PC-9 (cell line): ENCODE results near the gene CFAP68. TPM values are rescaled to one million over a fixed set of nuclear protein-coding genes. Genes with fewer than 3 reads are reported as not detected.

Experiments used
- BruUV-seq: library from RNA; stranded (reverse); fragments of 400-500 nt; replicated peaks from 2 replicates; lab custom pipeline; 2021; lab: Mats Ljungman, UMichigan
- CTCF ChIA-PET: fragments of 300-600 bp; sonication (Branson Sonifier 250); formaldehyde crosslinking; loops from one replicate; lab custom pipeline; 2022; ENCODE audit warnings: antibody characterized with exemption; lab: Charles Lee
- POLR2A ChIA-PET: fragments of 300-600 bp; sonication (Branson Sonifier 250); formaldehyde crosslinking; loops from one replicate; lab custom pipeline; 2022; ENCODE audit warnings: antibody characterized with exemption; ENCODE audit not compliant: unreplicated experiment; lab: Charles Lee
- DNase-seq, 2 experiments: peaks; one replicate each; pipeline versions ENCODE4 v3.0.0 to v3.0.0-alpha.2; 2015 to 2022; ENCODE audit warnings: mixed read lengths in 1 of 2
- H2AFZ ChIP-seq: fragments of 200-600 bp; sonication (generic); 2 replicates; pipeline ENCODE4 v1.8.1; 2017; ENCODE audit warnings: antibody characterized with exemption
- H3F3A ChIP-seq: fragments of 200-600 bp; sonication (generic); 2 replicates; pipeline ENCODE4 v1.8.1; 2017; ENCODE audit warnings: antibody characterized with exemption, mild to moderate bottlenecking, low read depth; ENCODE audit not compliant: insufficient read depth
- H3K27ac ChIP-seq: fragments of 200-600 bp; sonication (generic); 2 replicates; pipeline ENCODE4 v1.6.1; 2016; ENCODE audit warnings: mixed run types
- H3K27me3 ChIP-seq: fragments of 200-600 bp; sonication (generic); 2 replicates; pipeline ENCODE4 v1.6.1; 2016; ENCODE audit warnings: low read depth, mixed run types; ENCODE audit not compliant: insufficient read depth
- H3K36me3 ChIP-seq: fragments of 200-600 bp; sonication (generic); 2 replicates; pipeline ENCODE4 v1.6.1; 2016; ENCODE audit warnings: low read depth, mixed run types
- H3K4me1 ChIP-seq: fragments of 200-600 bp; sonication (generic); replicated peaks from 2 replicates; pipeline ENCODE4 v1.6.1; 2016; ENCODE audit warnings: mixed run types; ENCODE audit not compliant: insufficient read depth
- H3K4me2 ChIP-seq: fragments of 200-600 bp; sonication (generic); 2 replicates; pipeline ENCODE4 v1.6.1; 2017; ENCODE audit warnings: mixed run types
- H3K4me3 ChIP-seq: fragments of 200-600 bp; sonication (generic); 2 replicates; pipeline ENCODE4 v1.6.1; 2016; ENCODE audit warnings: mixed run types
- H3K79me2 ChIP-seq: fragments of 200-600 bp; sonication (generic); 2 replicates; pipeline ENCODE4 v1.6.1; 2017; ENCODE audit warnings: low read depth, mixed run types
- H3K9me2 ChIP-seq: fragments of 200-600 bp; sonication (generic); 2 replicates; pipeline ENCODE4 v1.8.1; 2017; ENCODE audit warnings: mild to moderate bottlenecking; ENCODE audit not compliant: insufficient read depth
- H3K9me3 ChIP-seq: fragments of 200-600 bp; sonication (generic); 2 replicates; pipeline ENCODE4 v1.8.1; 2016; ENCODE audit warnings: low read depth; ENCODE audit not compliant: insufficient read depth
- H4K20me1 ChIP-seq: fragments of 200-600 bp; sonication (generic); 2 replicates; pipeline ENCODE4 v1.8.1; 2017; ENCODE audit not compliant: insufficient read depth
- EZH2 ChIP-seq: fragments of 200-600 bp; sonication (generic); IDR thresholded peaks from 2 replicates; pipeline ENCODE4 v1.8.0; 2017; ENCODE audit warnings: antibody characterized with exemption, low read depth
- intact Hi-C: fragments of 100-400 bp; cut with micrococcal nuclease; formaldehyde crosslinking; loops from one replicate; pipeline ENCODE4 v1.10.0; 2022; ENCODE audit not compliant: unreplicated experiment
- total RNA-seq: library from RNA; stranded (reverse); gene quantifications from 2 replicates; pipeline ENCODE4 v1.2.3, GENCODE V29; 2021
- TF ChIP-seq, protein P1 (sequence below): fragments of 200-600 bp; sonication (generic); conservative IDR thresholded peaks from 2 replicates; pipeline ENCODE4 v1.6.1; 2017; ENCODE audit warnings: mixed run types, antibody characterized with exemption, mild to moderate bottlenecking, moderate library complexity

The CFAP68 gene
- total RNA-seq, 1 experiment from 2014 or later, result 46.8 TPM

DNA sequence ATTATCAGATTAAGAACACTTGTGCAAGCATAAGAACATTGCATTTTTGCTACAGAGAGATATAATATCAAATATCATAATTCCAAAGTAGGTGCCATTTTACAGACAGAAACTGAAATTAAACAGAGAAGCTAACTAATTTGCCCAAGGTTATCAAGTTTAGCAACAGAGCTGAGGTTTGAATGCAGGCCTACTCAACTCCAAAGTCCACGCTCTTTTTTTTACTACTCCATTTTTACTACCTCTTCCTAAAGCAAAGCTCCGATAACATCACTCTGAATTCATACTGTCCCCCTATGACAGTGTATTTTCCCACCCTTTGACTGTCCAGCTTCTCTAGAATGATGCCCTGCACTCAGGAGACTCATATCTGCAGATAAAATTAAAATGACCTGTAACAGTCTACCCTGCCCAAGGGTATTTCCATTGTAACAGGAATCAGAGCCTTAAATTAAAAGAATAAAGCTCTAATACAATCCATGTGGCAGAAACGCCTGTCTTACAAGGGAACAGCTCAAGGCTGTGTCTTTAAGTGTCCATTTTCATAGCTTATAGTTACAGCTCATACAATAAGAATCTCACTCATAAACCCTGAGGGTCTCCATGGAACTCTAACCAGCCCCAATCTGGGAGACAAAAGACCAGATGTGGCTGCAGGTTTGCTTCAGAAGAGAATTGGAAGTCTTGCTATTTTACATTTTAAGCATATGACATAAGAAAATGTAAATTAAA is 44.7 kb upstream of the CFAP68 start:
- no peak overlapping the region for H3K4me3 ChIP-seq
- peaks cover 14% of the 10 kb centered on the region for H3K4me1 ChIP-seq

DNA sequence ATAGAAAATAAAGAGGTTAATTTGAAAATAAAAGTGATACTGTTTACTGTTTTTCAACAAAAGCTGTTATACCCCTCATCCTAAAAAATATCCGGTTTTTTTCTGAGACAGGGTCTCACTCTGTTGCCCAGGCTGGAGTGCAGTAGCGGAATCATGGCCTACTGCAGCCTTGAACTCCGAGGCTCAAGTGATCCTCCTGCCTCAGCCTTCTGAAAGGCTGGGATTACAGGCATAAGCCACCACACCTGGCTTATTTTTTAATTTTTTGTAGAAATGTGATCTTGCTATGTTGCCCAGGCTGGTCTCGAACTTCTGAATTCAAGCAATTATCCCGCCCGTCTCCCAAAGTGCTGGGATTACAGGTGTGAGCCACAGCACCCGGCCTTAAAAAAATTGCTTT is 43.7 kb upstream of the CFAP68 start:
- intact Hi-C loops, result no loop called here
- DNase-seq, result no peak
- no peak overlapping the region for H3K4me2 ChIP-seq
- H3K27me3 ChIP-seq, result no peaks in the 10 kb centered on the region
- BruUV-seq, result no TSS peak
- H3K9me2 ChIP-seq, result no peaks in the 10 kb centered on the region
- H3K4me3 ChIP-seq, result no peak overlapping the region
- H3K9me3 ChIP-seq, result no peaks in the 10 kb centered on the region
- no peaks in the 10 kb centered on the region for H3K79me2 ChIP-seq
- no peaks in the 10 kb centered on the region for H4K20me1 ChIP-seq
- no peak overlapping the region for H3K27ac ChIP-seq
- H3F3A ChIP-seq, result peaks cover 9% of the 10 kb centered on the region; the same call in 1 of the 2 replicates
- CTCF ChIA-PET, result no interaction called here
- no peak overlapping the region for H2AFZ ChIP-seq
- peaks cover 24% of the 10 kb centered on the region for H3K4me1 ChIP-seq
- POLR2A ChIA-PET, result no interaction called here
- H3K36me3 ChIP-seq, result peaks cover 32% of the 10 kb centered on the region
- TF ChIP-seq, protein P1, sequence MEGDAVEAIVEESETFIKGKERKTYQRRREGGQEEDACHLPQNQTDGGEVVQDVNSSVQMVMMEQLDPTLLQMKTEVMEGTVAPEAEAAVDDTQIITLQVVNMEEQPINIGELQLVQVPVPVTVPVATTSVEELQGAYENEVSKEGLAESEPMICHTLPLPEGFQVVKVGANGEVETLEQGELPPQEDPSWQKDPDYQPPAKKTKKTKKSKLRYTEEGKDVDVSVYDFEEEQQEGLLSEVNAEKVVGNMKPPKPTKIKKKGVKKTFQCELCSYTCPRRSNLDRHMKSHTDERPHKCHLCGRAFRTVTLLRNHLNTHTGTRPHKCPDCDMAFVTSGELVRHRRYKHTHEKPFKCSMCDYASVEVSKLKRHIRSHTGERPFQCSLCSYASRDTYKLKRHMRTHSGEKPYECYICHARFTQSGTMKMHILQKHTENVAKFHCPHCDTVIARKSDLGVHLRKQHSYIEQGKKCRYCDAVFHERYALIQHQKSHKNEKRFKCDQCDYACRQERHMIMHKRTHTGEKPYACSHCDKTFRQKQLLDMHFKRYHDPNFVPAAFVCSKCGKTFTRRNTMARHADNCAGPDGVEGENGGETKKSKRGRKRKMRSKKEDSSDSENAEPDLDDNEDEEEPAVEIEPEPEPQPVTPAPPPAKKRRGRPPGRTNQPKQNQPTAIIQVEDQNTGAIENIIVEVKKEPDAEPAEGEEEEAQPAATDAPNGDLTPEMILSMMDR, result no peak
- no peak for TF ChIP-seq EZH2

More for the DNA sequence above, 44.7 kb upstream of the CFAP68 start:
- no peaks in the 10 kb centered on the region for H3K79me2 ChIP-seq
- BruUV-seq, result no TSS peak
- no peaks in the 10 kb centered on the region for H3K9me3 ChIP-seq
- H3K9me2 ChIP-seq, result no peaks in the 10 kb centered on the region
- H3K27ac ChIP-seq, result no peak overlapping the region
- peaks cover 32% of the 10 kb centered on the region for H3K36me3 ChIP-seq
- no peak overlapping the region for H2AFZ ChIP-seq
- DNase-seq, result no peak
- ChIA-PET CTCF (interaction anchor here (0.6 kb wide), 1 partner anchor 51 kb away, joined by 3 read pairs; no protein-coding TSS in a partner anchor), POLR2A (no interaction called here)
- no peaks in the 10 kb centered on the region for H3K27me3 ChIP-seq
- H3F3A ChIP-seq, result no peaks in the 10 kb centered on the region
- H3K4me2 ChIP-seq, result no peak overlapping the region
- TF ChIP-seq, protein P1, result no peak
- no peak for TF ChIP-seq EZH2
- H4K20me1 ChIP-seq, result no peaks in the 10 kb centered on the region
- intact Hi-C loops, result no loop called here

DNA sequence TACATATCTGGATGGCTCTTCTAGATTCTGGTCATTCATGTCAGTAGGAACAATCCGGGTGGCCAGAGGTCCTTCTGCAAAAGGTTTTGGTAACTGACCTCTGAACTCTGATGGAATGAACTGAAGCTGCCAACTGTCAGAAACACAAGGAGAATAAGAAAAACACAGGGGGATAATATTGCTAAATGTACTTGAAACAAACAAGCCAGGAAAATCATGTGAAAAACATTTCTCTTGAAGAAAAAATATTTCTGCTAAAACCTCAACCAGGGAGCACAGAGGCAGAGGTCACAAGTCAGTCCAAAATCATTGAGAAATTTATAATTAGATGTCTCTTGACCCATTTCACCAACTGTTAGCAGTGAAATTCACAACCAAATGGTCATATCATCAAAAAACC is 43.2 kb upstream of the CFAP68 start:
- Histone ChIP-seq H3K9me2 (no peaks in the 10 kb centered on the region), H2AFZ (no peak overlapping the region), H3K4me1 (peaks cover 29% of the 10 kb centered on the region), H3K9me3 (no peaks in the 10 kb centered on the region), H4K20me1 (no peaks in the 10 kb centered on the region), H3K27ac (no peak overlapping the region), H3K4me3 (no peak overlapping the region), H3K79me2 (no peaks in the 10 kb centered on the region), H3F3A (peaks cover 13% of the 10 kb centered on the region; the same call in 1 of the 2 replicates), H3K27me3 (no peaks in the 10 kb centered on the region), H3K36me3 (peaks cover 32% of the 10 kb centered on the region), H3K4me2 (peak overlapping the region; percentile 7)
- BruUV-seq, result no TSS peak
- intact Hi-C loops, result no loop called here
- ChIA-PET POLR2A (no interaction called here), CTCF (no interaction called here)
- no peak for TF ChIP-seq EZH2
- TF ChIP-seq, protein P1, result no peak
- no peak for DNase-seq
